NOMO-1 (cell line): ENCODE measurements around the gene TOP3B.

Source experiments
- DNase-seq, 2 experiments: peaks; one replicate each; lab custom pipeline; 2025; ENCODE audit not compliant: unreplicated experiment in 2 of 2; lab: John Stamatoyannopoulos, UW

Gene TOP3B

GRCh38 chr22:21963286-21963685 lies 19.3 kb downstream of the TOP3B start:
- DNase-seq = no peak

GRCh38 chr22:21962655-21962949 lies 20.0 kb downstream of the TOP3B start:
- no peak for DNase-seq

DNA sequence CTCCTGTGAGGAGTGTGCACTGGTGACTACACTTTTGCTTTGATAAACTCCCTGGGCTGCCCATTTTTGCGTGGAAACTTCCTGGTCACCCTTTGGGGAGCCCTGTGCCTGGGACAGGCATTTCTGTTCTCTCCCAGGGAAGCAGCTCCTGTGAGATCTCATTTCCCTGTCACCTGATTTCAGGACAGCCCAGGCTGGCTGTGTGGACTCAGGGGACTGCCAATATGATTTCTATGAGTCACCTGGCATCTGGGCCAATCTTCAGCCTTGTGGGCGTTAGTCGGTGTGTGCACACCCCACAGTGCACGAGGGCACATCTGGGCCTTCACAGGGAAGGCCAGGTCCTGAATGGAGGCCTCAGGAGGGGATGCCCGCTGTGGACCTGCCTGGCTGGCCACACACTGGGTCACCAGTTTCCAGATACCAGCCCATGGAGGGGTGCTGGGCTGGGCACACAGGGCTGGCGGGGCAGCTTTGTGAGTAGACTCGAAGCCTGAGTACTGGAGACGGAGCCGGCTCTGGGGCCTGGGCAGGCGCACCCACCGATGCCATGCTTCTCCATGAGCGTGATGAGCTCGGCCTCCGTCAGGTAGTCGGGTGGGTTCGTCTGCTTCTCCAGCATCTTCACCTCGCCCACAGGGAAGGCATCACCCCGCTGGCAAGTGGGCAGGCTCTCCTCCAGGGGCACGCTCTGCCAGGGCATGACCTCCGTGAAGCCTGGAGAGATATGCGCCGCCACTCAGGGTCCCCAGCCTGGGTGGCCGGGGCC lies 20.5 kb downstream of the TOP3B start:
- no peak for DNase-seq

DNA sequence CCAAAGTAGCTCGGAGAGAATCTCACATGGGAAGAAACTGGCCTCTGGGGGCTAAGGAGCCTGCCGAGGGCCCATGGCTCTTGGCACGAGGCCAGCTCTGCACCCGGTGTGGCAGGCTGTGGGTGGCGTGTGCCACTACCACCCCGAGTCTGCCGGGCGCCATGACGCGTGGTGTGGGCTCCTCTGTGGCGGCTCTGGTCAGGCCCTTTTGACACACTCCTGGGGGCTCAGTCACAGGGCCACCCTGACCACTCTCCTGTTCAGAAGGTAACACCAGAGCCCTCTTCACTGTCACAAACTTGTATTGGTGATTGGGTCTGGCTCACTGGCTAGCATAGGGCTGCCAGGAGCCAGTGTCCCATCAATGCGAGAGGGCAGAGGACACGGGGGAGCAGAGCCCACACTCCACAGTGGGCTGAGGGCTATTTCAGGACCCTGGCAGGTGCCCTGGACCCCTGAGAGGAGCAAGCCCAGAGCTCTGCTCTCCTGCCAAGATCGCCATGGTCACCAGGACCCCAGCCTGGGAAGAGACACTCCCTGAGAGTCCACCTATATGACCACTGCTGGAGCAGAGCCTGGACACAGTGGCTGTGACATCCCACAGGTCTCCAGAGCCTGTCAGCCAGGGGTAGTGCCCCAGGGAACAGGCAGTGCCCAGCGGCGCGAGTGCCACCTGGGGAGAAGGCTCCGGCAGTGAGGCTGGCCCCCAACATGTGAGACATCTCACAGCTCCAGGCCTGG lies 21.3 kb downstream of the TOP3B start:
- no peak for DNase-seq

- DNase-seq = no peak
Measured at GRCh38 chr22:21960200-21961126, 22.1 kb downstream of the TOP3B start.

GRCh38 chr22:21959274-21960074 lies 23.1 kb downstream of the TOP3B start:
- no peak for DNase-seq

- no peak for DNase-seq
Measured at GRCh38 chr22:21958360-21959273, 24.0 kb downstream of the TOP3B start.

DNA sequence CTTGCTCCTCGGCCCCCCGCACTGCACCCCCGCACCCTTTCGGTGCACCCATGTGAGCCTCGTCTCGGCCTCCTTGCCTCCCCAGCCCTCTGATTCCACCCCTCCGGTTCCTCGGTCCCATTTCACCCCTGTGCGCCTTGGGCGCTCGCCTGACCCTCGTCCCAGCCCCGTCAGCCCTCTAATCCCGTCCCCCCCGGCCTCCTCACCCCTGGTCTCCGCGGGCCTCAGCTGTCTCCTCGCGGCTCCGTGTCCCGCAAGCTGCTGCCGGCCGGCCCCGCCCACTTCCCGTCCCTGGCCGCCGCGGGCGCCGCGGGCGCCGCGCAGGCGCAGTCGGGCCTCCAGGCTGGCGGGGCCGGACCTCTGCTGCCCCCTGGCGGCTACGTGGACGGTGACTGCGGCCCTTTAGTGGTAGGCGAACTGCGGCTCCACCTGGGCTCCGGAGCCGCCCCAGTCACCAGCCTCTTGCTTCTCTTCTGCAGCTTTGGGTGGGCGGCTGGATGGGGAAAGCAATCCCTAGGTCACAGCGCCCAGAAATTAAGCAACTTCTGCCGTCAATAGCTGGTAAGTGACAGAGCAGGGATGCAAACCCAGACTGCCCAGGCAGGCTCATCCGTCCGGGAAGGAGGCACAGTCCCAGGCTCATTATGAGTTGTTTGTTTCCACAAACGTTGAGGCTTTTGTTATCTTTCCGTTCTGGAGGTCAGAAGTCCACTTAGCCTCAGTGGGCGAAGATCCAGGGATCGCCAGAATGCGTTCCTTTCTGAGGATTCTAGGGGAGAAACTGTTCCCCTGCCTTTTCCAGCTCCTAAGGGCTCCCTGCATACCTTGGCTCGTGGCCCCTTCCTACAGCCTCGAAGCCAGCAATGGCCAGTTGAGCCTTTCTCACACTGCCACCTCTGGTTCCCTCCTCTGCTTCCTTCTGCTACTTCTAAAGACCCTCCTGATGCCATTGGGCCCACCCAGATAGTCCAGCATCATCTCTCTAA lies 29.7 kb downstream of the TOP3B start, which contains the start of gene PPM1F:
PPM1F (minus strand) TSS at position 263 of the 986 bp plus-strand sequence. CDS start 6,800 bp downstream, outside the sequence.
- DNase-seq = peak; percentile 77 to 88

DNA sequence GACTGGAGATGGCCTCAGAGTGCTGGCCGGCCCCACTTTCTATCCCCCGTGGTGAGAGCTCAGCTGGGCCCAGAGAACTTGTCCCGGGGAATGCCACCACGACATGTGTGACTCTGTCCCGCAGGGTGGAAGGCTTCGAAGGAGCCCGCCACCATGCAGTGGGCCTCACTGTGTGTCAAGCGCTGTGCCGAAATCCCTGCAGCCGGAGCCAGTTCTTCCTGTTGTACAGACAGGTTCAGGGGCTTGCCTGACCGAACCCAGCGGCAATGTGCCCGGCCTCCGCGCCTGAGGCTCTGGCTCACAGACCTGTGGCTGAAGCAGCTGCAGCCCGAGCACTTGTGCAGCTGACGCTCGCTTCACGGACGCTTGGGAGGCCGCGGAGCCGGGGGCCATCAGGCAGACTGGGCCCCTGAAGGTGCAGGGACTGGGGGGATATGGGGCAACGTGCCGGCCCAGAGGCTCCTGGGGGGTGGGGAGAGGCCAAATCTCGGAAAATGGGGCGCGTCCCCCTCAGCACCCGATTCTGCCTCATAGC lies 30.6 kb downstream of the TOP3B start:
- DNase-seq = peak; percentile 4 to 15

DNA sequence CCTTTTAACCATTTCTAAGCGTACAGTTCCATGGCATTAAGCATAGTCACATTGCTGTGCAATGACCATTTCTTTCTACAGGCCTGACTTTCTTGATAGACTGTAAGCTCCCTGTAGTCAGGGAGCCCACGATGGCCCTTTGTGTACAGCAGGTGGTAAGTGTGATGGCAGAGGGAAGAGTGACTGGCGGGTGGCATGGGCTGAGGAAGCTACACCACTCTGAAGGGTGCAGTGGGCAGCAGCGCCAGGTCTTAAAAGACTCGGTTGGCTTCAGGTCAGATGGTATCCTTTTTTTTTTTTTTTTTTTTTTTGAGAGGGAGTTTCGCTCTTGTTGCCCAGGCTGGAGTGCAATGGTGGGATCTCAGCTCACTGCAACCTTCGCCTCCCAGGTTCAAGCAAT lies 31.5 kb downstream of the TOP3B start:
- DNase-seq = no peak

DNA sequence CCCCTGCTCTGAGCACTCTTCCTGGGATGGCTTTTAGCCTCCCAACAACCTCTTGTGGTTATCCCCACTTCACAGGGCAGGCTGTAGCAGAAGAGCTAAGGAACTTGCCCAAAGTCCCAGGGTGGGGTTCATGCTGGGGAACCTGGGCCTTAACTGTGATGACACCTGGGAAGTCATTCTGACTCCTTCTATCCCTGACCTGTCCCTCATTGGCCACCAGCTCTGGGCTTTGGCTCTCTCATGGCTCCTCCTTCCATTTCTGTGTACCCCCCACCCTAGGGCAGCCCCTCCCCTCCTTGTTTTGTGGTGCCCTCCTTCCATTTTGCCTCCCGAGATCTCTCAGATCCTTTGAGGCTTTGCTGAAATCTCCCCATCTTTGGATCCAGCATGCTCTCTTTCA lies 32.6 kb downstream of the TOP3B start:
- DNase-seq = no peak

GRCh38 chr22:21949569-21949918 lies 33.0 kb downstream of the TOP3B start:
- no peak for DNase-seq

DNA sequence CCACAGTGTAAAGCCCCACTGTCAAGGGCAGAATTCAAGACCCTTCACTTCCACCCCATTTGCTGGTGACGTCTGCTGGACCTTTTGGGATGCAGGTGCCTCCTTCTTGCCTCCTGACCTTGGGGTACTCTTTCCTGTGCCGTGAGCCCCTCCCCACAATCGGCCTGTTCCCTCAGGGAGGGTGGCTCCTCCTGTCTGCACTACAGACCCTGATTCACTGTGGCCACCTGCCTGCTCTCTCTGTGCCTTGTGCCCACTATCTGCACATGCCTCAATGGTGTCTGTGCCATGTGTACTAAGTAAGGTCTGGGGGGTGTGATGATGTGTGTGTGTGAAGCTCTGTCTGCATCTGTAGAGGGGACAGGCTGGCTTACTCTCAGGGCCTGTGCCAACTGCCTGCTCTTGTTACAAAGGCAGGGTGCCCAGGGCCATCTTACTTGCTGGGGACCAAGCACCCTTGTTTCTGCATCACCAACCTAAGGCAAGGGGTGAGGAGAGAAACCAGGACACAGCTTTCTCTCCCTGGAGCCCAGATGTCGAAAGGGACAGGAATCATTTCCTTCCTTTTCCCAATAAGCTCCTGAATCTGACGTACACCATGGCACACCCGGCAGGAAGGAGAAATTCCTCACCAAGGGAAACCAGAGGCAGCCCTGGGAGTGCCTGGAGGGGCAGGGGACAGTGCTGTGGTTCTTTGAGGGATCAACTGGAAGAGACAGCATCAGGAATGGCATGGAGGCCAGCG lies 33.6 kb downstream of the TOP3B start:
- no peak for DNase-seq

DNA sequence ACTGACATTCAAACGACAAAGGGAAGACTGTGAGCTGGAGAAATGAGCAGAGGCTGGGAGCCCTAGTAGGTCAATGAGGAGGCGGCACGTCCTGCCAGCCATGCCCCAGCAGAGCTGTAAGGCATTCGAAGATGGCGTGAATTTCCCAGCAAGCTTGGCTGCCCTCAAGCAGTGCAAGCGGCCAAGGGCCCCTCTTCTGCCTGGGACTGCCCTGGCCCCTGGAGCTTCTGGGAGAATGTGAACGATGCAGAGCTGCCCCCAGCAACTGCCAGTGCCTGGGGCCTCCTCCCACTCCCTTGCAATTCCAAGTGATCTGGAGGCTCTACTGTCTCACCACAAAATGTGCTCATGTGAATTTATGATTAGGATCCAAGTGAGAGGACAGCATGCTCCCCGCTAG lies 34.2 kb downstream of the TOP3B start:
- DNase-seq = no peak

- DNase-seq = no peak
Measured at GRCh38 chr22:21947040-21948014, 35.3 kb downstream of the TOP3B start.

DNA sequence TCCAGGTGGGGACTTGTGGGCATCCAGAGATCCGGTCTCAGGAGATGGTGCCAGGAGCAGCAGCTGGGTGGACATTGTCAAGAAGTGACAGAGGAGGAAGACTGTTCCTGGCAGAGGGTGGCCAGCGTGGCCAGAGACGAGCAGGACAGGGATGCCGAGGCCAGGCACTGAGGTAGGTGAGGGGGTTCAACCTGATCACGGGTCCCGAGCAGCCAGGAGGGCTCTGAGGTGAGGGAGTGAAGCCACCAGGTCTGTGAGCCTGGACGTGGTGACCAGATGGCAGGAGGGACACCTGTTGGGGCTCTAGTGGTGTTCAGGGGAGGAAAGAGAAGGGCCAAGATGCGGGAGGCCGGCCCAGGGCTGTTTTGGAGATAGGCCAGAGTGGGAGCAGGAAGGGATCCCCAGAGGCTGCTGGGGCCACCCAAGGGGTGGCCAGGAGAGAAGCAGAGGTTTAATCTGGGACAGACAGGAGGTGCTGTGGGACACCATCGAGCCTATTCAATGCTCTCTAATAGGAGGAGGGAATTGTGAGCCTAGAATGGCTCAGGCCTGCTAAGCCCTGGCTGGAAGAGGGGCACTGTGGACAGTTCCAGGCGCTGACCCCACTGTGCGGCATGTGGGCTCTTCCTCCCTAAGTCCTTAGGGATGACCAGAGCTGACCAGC lies 36.2 kb downstream of the TOP3B start:
- no peak for DNase-seq
